ENCODE results near the gene GLUD1.

GLUD1 gene

GRCh38 chr10:87094373-87095235 is at the start of gene GLUD1, which contains the start of gene SHLD2:
Gene GLUD1 (minus strand): TSS chr10:87094843. CDS start chr10:87094769, 74 bp downstream.
Gene SHLD2 (plus strand): TSS chr10:87095206. CDS start chr10:87151355, 56,149 bp downstream.
- TF ChIP-seq CTCF (IDR thresholded peaks at IDR 0.05), result no peak

DNA sequence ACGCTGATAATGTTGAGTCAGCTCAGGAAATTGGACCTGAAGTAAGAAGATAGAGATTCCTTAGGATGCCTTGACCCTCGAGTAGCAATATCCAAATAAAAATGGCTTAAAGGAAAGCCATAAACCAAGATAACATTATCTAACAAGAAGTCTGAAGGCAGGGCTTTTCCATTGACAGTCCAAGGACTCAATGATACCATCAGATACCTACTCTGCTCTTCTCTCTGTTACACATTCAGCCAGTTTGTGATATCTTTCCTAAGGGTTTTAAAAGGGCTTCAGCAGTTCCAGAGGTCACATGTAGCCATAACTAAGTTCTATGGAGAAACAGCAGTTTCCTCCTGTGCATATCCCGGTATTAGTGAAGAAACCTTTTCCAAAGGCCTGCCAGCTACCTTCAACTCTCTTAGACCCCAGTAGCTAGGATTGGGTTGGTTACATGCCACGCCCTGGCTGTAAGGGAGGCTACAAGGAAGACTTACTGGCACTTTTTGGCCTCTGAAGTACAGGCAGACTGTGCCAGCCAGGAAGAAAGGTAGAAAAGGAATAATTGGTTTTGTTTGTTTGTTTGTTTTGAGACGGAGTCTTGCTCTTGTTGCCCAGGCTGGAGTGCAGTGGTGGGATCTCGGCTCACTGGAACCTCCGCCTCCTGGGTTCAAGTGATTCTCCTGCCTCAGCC is 10.9 kb upstream of the GLUD1 start:
- TF ChIP-seq CTCF (IDR thresholded peaks at IDR 0.05), result no peak

DNA sequence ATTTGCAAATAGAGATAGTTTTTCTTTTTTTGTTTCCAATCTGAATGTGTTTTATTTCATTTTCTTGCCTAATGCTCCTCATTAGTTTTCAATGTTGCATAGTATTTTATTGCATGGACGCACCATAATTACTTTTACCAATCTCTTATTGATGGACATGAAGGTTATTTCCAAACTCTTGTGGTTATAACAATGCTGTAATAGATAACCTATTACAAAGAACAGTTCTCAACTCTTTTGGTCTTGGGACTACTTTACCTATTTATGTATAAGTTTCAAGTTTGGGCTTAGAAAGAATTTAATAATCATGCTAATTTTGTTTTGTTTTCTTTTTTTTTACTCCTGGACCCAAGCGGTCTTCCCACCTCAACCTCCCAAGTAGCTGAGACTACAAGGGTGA is 7.4 kb upstream of the GLUD1 start:
- TF ChIP-seq CTCF (IDR thresholded peaks at IDR 0.05), result no peak

DNA sequence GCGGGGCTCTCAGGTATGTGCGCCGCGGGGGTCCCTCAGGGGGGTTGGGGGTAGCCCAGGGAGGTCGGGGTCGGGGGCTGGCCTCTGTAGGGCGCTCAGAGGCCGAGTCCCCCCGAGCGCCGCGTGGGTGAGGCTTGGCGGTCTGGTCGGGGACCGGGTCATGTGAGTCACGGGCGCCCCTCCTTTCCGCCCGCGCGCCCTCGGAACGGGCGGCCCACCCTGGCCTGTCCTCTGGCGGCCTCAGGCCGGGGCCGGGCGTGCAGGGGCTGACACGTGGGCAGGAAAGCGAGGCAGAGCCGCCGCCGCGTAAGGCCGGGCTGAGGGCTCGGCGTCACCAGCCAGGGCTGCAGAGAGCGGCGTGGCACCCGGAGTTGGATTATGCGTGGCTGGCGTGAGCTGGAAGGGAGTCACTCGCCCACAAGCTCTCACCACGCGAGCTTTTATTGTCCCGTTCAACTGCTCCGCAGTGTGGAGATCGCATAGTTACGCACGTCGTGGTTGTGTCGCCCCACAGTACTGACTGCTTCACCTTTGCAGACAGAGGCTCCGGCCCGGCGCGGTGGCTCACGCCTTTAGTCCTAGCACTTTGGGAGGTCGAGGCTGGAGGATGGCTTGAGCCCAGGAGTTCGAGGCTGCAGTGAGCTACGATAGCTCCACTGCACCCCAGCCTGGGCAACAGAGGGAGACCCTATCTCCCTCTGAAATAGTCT is 748 bp upstream of the GLUD1 start:
- TF ChIP-seq CTCF (IDR thresholded peaks at IDR 0.05), result no peak

DNA sequence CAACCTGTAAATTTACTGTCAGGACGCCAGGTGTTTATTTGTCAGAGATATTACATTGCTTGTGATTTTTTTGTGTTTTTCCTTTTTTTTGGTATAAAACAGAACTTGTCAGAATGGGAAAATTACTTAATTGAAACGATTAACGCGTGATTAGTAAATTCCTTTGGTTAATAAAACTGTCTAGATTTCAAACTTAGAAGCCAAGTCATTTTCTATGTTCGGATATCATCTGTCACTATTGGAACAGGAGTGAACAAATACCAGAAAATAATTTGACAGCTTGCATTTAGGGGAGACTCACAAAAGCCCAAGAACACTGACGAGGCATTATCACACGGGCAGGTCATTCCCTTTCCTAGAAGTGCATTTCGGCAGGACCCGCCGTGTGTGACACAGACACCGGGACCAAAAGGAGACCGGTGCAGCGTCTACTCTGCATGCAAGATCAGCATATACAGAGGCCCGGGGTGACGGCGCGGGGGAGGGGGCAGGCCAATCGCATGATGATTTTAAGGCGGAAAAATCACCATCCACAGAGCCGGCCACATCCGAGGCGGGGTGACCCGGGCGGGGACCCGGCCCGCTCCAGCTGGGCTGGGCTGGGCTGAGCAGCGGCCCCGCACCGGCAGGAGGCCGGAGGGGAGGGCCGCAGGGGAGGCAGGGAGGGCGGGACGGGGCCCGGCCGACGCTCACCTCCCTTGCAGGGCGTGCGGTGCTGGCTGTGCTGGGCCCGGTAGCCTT is 841 bp downstream of the GLUD1 start:
- TF ChIP-seq CTCF (IDR thresholded peaks at IDR 0.05), result no peak

- no peak for TF ChIP-seq CTCF (IDR thresholded peaks at IDR 0.05)
These were observed 1.6 kb downstream of the GLUD1 start for GRCh38 chr10:87092861-87093631.

Measured in LNCAP (cell line).